ENCODE data around the gene PEX10.

PEX10 gene

GRCh38 chr1:2372551-2373490 lies 39.5 kb downstream of the PEX10 start:
- no peak for DNase-seq

DNA sequence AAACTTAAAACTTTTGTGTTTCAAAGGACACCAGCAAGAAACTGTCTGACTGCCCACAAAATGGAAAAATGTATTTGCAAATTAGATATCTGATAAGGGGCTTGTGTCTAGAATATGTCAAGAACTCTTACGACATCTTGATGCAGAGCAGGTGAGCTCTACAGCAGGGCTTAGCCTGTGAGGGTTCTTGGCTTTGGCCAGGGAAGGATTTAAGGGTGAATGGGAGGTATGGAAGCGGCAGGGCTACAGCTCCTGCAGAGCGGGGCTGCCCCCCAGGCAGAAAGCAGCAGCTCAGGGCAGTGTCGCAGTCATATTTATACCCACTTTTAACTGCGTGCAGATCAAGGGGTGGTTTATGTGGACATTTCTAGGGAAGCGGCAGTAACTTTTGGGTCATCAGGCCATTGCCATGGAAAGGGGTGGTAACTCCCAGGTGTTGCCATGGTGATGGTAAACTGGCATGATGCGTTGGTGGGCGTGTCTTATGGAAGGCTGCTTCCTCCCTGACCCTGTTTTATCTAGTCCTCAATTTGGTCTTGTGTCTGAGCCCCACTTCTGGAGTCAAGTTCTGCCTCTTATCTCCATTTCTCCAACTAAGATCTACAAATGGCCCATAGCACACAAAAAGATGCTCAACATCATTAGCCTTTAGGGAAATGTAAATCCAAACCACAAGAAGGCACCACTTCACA lies 44.2 kb downstream of the PEX10 start:
- no peak for DNase-seq

- no peak for DNase-seq
Measured at GRCh38 chr1:2363847-2364513, 48.4 kb downstream of the PEX10 start.

GRCh38 chr1:2360588-2361364 lies 51.6 kb downstream of the PEX10 start:
- DNase-seq: no peak

DNA sequence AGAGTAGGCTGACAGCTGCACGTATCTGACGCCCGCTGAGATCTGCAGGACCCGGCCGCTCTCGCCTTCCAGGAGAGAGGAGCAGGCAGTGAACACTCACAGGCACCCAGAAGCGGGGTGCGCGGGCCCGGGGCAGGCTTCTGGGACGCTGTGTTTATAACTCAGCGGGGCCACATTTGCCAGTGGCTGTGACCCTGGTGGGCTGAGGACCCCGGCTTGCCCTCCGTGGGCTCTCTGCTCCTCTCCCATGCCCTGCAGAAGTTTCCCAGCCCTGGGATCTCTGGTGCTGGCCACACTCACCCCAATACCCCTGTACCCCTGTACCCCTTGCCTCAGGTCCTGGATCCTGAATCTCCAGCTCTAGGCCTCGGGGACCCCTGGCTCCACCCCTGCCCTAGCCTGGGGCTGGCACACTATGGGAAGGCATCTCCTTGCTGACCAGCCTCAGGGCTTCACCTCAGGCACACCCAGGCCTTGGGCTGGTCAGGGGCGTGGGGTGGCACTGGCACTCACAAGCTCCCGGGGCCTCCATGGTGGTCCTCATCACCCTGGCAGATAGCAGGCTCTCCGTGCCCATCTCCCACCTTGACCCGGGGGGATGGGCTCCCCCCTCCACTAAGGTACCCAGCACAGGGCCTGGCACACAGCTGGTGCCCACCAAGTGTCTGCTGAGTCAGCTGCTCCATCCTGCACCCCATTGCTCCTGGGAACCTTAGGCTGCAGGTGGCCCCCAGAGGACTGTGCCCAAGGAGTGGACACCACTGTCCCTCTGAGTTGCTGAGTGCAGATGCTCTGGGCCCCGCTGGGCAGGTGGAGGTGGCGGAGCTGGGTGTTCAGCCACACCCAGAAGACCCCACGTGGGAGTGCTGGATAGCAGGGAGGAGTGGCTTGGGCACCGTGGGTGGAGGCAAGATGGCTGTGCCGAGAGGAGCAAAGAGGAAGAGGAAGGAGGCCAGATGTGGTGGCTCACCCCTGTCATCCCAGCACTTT lies 53.4 kb downstream of the PEX10 start:
- DNase-seq: no peak

DNA sequence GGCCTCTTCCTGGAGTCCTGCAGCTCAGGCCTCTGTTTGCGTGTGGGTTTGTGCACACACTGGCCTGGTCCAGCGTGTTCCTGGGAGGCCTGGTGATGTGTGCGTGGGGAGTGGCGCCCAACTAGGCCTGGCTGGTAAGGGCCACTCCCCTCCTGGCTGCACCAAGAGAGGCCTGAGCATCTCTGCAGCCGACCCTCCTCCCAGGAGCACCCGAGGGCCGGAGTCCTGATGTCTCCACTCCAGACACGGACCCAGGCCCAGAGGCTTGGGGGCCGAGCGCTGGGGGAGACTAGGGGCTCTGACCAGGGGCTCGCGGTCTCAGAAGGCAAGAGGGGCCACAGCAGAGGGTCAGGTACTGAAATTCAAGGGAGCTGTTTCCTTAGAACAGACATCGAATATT lies 54.3 kb downstream of the PEX10 start:
- DNase-seq: no peak

DNA sequence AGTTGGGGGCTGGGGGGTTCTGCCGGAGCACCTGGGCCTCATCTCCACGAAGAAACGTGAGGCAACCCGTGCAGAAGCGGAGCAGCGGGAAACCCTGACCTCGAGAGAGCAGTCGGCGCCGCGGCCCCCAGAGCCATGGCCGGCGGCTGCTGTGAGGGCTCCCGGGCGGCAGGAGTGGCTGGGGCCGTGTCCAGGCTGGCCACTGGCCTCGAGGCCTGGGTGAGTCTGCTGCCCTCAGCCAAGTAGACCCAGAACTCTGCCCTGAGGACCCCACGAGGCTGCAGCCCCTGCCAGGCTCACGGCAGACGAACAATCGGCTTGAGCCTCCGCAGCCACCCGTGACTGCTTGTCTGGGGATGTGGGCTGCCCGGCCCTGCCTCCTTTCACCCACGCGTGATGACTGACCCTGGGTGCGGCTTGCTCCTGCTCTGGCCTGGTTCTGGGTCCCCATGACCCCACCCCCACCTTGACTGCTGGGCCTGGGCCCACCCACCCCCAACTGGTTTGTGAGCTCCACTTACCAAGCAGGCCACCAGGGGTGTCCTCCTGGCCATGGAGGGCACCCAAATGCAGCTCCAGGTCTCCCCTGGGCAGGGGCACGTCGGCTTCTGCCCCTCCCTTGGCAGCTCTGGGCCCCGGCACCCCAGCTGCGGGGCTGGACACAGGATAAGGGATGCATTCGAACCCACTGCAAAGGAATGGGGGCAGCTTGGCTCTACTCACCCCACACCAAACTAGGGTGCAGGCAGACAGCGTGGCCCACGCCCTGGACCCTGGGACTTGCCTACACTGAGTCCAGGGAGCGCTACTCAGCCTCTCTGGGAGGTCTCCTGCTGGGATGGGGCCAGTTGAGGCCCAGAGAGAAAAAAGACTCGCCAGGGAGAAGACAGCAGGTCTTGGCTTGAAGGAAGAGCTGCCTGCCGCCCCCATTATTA lies 55.2 kb downstream of the PEX10 start:
- DNase-seq: no peak

- DNase-seq: no peak
Measured at GRCh38 chr1:2356401-2356800, 56.0 kb downstream of the PEX10 start.

- no peak for DNase-seq
Measured at GRCh38 chr1:2355373-2356261, 56.7 kb downstream of the PEX10 start.

DNA sequence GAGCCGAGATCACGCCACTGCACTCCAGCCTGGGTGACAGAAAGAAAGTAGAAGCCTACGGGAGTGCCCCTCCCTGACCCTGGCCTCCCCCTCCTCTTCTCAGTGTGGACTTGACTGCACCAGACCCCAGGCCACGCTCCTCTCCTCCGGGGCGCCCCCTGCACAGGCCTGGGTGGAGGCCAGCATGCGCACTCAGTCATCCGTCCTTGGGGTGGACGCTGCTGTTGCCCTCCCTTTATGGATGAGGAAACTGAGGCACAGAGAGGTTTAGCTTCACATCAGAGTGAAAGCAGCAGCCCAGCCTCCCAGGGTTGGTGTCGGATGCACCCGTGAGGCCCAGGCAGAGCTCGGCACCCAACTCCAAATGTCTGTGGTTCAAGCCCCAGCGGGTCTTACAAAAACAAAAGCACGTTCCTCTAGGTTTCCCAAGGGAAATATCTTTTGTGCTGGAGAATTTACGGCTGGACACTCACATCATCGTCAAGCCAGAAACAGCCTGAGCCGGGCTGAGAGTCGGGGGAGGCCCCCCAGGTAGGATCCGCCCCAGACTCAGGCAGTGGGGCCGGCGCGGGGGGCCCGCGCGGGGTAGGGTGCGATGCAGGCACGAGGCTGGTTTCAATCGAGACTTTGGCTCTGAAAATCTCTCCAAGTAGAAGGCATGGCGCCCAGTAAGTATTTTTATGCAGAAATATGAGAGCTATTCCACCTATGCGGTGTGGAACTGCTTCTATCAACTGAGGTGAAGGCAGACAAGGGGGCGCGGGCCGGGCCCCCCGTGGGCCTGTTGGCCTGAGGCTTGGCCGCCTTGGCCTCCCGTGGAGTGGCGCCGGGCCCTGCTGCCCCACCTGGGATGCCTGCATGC lies 57.6 kb downstream of the PEX10 start:
- no peak for DNase-seq
